IgD-negative memory B cell (primary cell): ENCODE data around the gene SBK2. TPM values are rescaled to one million over a fixed set of nuclear protein-coding genes. Genes with fewer than 3 reads are reported as not detected.

ENCODE experiments used
- H3K27ac Mint-ChIP-seq, 3 donors: one replicate each; pipeline ENCODE4 v1.8.0; 2020 to 2022; ENCODE audit warnings: mild to moderate bottlenecking in 3 of 3, mixed read lengths in 3 of 3, moderate library complexity in 1 of 3
- H3K27me3 Mint-ChIP-seq: one replicate; pipeline ENCODE4 v1.8.0; 2021; ENCODE audit warnings: mixed read lengths
- H3K36me3 Mint-ChIP-seq: one replicate; pipeline ENCODE4 v1.8.0; 2020; ENCODE audit warnings: mild to moderate bottlenecking, mixed read lengths
- H3K4me1 Mint-ChIP-seq, 3 donors: one replicate each; pipeline ENCODE4 v1.8.0; 2020 to 2022; ENCODE audit warnings: mixed read lengths in 3 of 3, mild to moderate bottlenecking in 1 of 3
- H3K4me3 Mint-ChIP-seq, 4 donors: one replicate each; pipeline ENCODE4 v1.8.0; 2020 to 2022; ENCODE audit warnings: mild to moderate bottlenecking in 4 of 4, mixed read lengths in 4 of 4, moderate library complexity in 3 of 4
- H3K9me3 Mint-ChIP-seq, 3 donors: one replicate each; pipeline ENCODE4 v1.8.0; 2020 to 2021; ENCODE audit warnings: mixed read lengths in 3 of 3, mild to moderate bottlenecking in 1 of 3
- polyA plus RNA-seq: library from polyadenylated mRNA; unstranded; fragments of 300-500 nt; fragmentation: Illumina TruSeq; gene quantifications from one replicate; pipeline ENCODE4 v1.2.3, GENCODE V29; 2021

Gene SBK2
- polyA plus RNA-seq, 1 donor from 2014 or later = not detected

DNA sequence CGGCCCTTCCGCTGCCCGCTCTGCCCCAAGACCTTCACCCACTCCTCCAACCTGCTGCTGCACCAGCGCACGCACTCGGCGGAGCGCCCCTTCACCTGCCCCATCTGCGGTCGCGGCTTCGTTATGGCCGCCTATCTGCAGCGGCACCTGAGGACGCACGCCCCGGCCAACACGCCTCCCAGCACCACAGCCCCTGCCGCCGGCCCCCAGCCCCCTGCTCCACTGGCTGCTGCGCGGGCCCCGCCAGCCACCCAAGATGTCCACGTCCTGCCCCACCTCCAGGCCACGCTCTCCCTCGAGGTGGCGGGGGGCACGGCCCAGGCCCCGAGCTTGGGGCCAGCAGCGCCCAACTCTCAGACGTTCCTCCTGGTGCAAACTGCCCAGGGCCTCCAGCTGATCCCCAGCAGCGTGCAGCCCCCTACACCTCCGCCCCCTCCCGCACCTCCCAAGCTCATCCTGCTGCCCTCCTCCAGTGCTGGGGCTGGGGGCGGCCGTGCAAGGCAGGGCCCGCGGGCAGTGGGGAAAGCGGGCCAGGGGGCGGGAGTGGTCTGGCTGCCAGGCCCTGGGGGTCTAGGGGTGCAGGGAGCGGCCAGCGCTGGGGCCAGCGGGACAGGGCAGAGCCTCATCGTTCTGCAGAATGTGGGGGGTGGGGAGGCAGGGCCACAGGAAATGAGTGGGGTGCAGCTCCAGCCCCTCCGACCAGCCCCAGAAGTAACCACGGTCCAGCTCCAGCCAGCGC is 53.8 kb downstream of the SBK2 start:
- Mint-ChIP-seq H3K4me3 (peak overlapping the region in 1 of 4 donors; percentile 3), H3K27me3 (no peaks in the 10 kb centered on the region), H3K4me1 (peaks cover 0 to 20% (median 14%) of the 10 kb centered on the region in 3 donors), H3K9me3 (no peaks in the 10 kb centered on the region), H3K36me3 (peaks cover 6% of the 10 kb centered on the region), H3K27ac (no peak overlapping the region)

DNA sequence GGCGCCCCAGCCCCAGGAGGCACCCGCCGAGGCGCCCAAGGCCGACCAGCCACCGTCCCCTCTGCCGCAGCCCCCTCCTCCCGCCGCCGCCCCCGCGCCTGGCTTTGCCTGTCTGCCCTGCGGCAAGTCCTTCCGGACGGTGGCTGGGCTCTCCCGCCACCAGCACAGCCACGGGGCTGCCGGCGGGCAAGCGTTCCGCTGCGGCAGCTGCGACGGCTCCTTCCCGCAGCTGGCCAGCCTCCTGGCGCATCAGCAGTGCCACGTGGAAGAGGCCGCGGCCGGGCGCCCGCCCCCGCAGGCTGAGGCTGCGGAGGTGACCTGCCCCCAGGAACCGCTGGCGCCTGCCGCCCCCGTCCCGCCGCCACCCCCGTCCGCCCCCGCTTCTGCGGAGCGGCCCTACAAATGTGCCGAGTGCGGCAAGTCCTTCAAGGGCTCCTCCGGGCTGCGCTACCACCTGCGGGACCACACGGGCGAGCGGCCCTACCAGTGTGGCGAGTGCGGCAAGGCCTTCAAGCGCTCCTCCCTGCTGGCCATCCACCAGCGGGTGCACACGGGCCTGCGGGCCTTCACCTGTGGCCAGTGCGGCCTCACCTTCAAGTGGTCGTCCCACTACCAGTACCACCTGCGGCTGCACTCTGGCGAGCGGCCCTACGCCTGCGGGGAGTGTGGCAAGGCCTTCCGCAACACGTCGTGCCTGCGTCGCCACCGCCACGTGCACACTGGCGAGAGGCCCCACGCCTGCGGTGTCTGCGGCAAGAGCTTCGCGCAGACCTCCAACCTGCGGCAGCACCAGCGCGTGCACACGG is 54.6 kb downstream of the SBK2 start:
- no peak overlapping the region for H3K4me3 Mint-ChIP-seq
- no peaks in the 10 kb centered on the region for H3K27me3 Mint-ChIP-seq
- H3K4me1 Mint-ChIP-seq = peaks cover 0 to 22% (median 19%) of the 10 kb centered on the region in 3 donors
- H3K9me3 Mint-ChIP-seq = no peaks in the 10 kb centered on the region
- H3K36me3 Mint-ChIP-seq = peaks cover 6% of the 10 kb centered on the region
- no peak overlapping the region for H3K27ac Mint-ChIP-seq

DNA sequence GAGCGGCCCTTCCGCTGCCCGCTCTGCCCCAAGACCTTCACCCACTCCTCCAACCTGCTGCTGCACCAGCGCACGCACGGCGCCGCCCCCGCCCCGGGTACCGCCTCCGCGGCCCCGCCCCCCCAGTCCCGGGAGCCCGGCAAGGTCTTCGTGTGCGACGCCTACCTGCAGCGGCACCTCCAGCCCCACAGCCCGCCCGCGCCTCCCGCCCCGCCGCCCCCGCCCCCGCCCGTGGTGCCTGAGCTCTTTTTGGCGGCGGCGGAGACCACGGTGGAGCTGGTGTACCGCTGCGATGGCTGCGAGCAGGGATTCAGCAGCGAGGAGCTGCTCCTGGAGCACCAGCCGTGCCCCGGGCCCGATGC is 55.2 kb downstream of the SBK2 start:
- peaks cover 6% of the 10 kb centered on the region for H3K36me3 Mint-ChIP-seq
- no peaks in the 10 kb centered on the region for H3K9me3 Mint-ChIP-seq
- no peak overlapping the region for H3K27ac Mint-ChIP-seq

DNA sequence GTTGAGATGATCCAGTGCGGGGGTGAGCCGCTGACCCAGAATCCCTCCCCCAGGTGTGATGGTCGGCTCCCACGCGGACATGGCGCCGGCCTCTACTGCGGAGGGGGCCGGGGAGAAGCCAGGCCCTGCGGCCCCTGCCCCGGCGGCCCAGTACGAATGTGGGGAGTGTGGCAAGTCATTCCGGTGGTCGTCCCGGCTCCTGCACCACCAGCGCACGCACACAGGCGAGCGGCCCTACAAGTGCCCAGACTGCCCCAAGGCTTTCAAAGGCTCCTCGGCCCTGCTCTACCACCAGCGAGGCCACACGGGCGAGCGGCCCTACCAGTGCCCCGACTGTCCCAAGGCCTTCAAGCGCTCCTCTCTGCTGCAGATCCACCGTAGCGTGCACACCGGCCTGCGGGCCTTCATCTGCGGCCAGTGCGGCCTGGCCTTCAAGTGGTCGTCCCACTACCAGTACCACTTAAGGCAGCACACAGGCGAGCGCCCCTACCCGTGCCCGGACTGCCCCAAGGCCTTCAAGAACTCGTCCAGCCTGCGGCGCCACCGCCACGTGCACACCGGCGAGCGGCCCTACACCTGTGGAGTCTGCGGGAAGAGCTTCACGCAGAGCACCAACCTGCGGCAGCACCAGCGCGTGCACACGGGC is 55.7 kb downstream of the SBK2 start:
- Mint-ChIP-seq H3K4me3 (peak overlapping the region in 1 of 4 donors; percentile 12), H3K27ac (no peak overlapping the region), H3K9me3 (no peaks in the 10 kb centered on the region), H3K27me3 (no peaks in the 10 kb centered on the region), H3K36me3 (peaks cover 6% of the 10 kb centered on the region), H3K4me1 (peaks cover 6 to 25% (median 21%) of the 10 kb centered on the region in 3 donors)

More for the DNA sequence above, 55.2 kb downstream of the SBK2 start:
- Mint-ChIP-seq H3K27me3 (no peaks in the 10 kb centered on the region), H3K4me3 (no peak overlapping the region), H3K4me1 (peaks cover 6 to 25% (median 21%) of the 10 kb centered on the region in 3 donors)

DNA sequence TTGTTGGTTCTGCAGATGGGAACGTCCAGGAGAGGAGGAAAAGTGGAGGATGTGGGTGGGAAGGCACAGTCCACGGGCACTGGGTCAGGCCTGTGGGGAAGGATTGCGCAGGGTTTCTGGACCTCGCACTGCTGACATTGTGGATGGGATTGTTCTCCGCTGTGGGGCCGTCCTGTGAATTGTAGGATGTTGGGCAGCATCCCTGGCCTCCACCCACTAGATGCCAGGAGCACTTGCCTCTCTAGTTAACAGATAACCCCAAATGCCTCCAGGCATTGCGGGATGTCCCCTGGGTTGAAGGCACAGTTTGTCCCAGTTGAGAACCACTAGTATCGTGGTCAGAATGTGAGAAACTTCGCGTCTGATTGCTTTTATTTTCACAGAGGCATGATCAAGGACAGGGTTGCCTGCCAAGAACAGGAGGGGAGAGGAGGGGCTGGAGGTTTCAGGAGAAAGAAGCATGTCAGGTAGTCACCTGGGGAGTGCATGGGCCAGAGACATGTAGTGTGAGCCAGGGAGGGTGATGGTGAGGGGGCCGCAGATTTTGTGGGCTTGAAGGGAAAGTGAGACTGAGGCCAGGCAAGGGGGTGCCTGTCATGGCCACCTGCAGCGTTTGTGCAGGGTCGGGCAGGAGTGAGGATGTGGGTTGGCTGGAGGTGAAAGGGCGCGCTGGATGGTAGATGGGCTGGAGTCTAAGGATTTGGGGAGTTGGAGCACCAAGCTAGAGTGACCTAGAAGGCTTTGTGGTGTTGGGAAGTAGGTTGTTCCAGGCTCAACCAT is 57.3 kb downstream of the SBK2 start:
- peaks cover 10 to 22% (median 20%) of the 10 kb centered on the region in 3 donors for H3K4me1 Mint-ChIP-seq
- no peaks in the 10 kb centered on the region for H3K9me3 Mint-ChIP-seq
- peak overlapping the region in 2 of 4 donors; percentile 71 to 98 for H3K4me3 Mint-ChIP-seq
- peaks cover 6% of the 10 kb centered on the region for H3K36me3 Mint-ChIP-seq
- H3K27ac Mint-ChIP-seq = peak overlapping the region in 1 of 3 donors; percentile 88
- H3K27me3 Mint-ChIP-seq = no peaks in the 10 kb centered on the region

DNA sequence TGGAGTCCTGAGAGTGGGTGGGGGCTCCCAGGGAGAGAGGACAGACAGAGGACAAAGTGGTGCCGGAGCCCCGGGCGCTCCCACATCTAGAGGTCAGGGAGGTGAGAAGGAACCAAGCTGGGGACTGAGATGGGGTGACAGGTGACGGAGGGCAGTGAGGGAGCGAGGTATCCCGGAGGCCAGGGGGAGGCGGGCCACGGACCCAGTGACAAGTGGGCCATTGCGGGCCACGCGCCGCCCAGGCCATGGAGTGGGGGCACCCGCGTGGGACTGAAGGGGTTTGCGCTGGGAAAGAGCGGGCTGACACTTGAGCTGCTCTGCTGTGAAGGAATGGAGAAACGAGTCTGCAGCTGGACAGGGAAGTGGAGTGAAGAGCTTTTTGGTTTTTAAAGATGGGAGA is 57.9 kb downstream of the SBK2 start:
- no peaks in the 10 kb centered on the region for H3K9me3 Mint-ChIP-seq
- peak overlapping the region in 1 of 3 donors; percentile 99 for H3K27ac Mint-ChIP-seq
- H3K4me3 Mint-ChIP-seq = peak overlapping the region; percentile 31 to 98 (median 84)
- no peaks in the 10 kb centered on the region for H3K27me3 Mint-ChIP-seq
- H3K36me3 Mint-ChIP-seq = peaks cover 6% of the 10 kb centered on the region
- H3K4me1 Mint-ChIP-seq = peaks cover 10 to 22% (median 20%) of the 10 kb centered on the region in 3 donors

Other genes with a start within 250 kb of the SBK2 start
- not detected for gene TMEM150B, start 211.8 kb downstream of the SBK2 start, polyA plus RNA-seq
- 2.3 TPM for gene KMT5C, start 197.3 kb downstream of the SBK2 start, polyA plus RNA-seq
- gene COX6B2, start 182.4 kb downstream of the SBK2 start, polyA plus RNA-seq = not detected
- not detected for gene GARIN5B, start 173.9 kb downstream of the SBK2 start, polyA plus RNA-seq
- not detected for gene IL11, start 166.7 kb downstream of the SBK2 start, polyA plus RNA-seq
- not detected for gene TMEM190, start 160.3 kb downstream of the SBK2 start, polyA plus RNA-seq
- gene TMEM238, start 152.8 kb downstream of the SBK2 start, polyA plus RNA-seq = 1.1 TPM
- gene RPL28, start 151.2 kb downstream of the SBK2 start, polyA plus RNA-seq = 825 TPM
- 37.6 TPM for gene UBE2S, start 129.3 kb downstream of the SBK2 start, polyA plus RNA-seq
- gene SHISA7, start 93.8 kb downstream of the SBK2 start, polyA plus RNA-seq = not detected
- 40.0 TPM for gene ISOC2, start 75.5 kb downstream of the SBK2 start, polyA plus RNA-seq
- not detected for gene C19orf85, start 72.4 kb downstream of the SBK2 start, polyA plus RNA-seq
- gene ZNF628, start 60.5 kb downstream of the SBK2 start, polyA plus RNA-seq = 0.34 TPM
- gene NAT14, start 51.9 kb downstream of the SBK2 start, polyA plus RNA-seq = 6.1 TPM
- gene SSC5D, start 48.7 kb downstream of the SBK2 start, polyA plus RNA-seq = not detected
- not detected for gene SBK3, start 8.4 kb upstream of the SBK2 start, polyA plus RNA-seq
- 0.79 TPM for gene ZNF579, start 43.7 kb upstream of the SBK2 start, polyA plus RNA-seq
- 3.1 TPM for gene FIZ1, start 62.4 kb upstream of the SBK2 start, polyA plus RNA-seq
- gene ZNF524, start 63.2 kb upstream of the SBK2 start, polyA plus RNA-seq = 49.6 TPM
- gene ZNF865, start 68.5 kb upstream of the SBK2 start, polyA plus RNA-seq = 0.36 TPM
- 2.4 TPM for gene ZNF784, start 87.4 kb upstream of the SBK2 start, polyA plus RNA-seq
- 38.4 TPM for gene ZNF580, start 103.9 kb upstream of the SBK2 start, polyA plus RNA-seq
- gene ZNF581, start 106.5 kb upstream of the SBK2 start, polyA plus RNA-seq = 79.3 TPM
- gene CCDC106, start 111.1 kb upstream of the SBK2 start, polyA plus RNA-seq = 16.0 TPM
- 14.2 TPM for gene U2AF2, start 117.9 kb upstream of the SBK2 start, polyA plus RNA-seq
- 29.9 TPM for gene EPN1, start 138.1 kb upstream of the SBK2 start, polyA plus RNA-seq
- not detected for gene NLRP9, start 201.3 kb upstream of the SBK2 start, polyA plus RNA-seq
- gene RFPL4A, start 222.0 kb upstream of the SBK2 start, polyA plus RNA-seq = not detected
- gene RFPL4AL1, start 232.0 kb upstream of the SBK2 start, polyA plus RNA-seq = not detected